Activated CD4-positive, alpha-beta T cell treated with anti-CD3 and anti-CD28 coated beads, Interleukin-2, amount 10 ng/mL, durations not matched to agents 24 days and 14 days (primary cell): Measurements from ENCODE around the gene RNF13. TPM values are rescaled to one million over a fixed set of nuclear protein-coding genes. Genes with fewer than 3 reads are reported as not detected.
"Not testable (repeated sequence)": the region's sequence is repeated elsewhere in the genome, so short reads cannot be mapped to it uniquely, and the experiment has no call there.

Experiments
- DNase-seq: peaks from one replicate; pipeline ENCODE4 v3.0.0; 2022
- H3K27ac Mint-ChIP-seq: one replicate; pipeline ENCODE4 v1.8.0; 2022; ENCODE audit warnings: mild to moderate bottlenecking, mixed read lengths
- H3K27me3 Mint-ChIP-seq: one replicate; pipeline ENCODE4 v1.8.0; 2022; ENCODE audit warnings: mixed read lengths
- H3K36me3 Mint-ChIP-seq: one replicate; pipeline ENCODE4 v1.8.0; 2022; ENCODE audit warnings: low read depth, mild to moderate bottlenecking, mixed read lengths
- H3K4me1 Mint-ChIP-seq: one replicate; pipeline ENCODE4 v1.8.0; 2021; ENCODE audit warnings: mixed read lengths
- H3K4me3 Mint-ChIP-seq: one replicate; pipeline ENCODE4 v1.8.0; 2022; ENCODE audit warnings: mild to moderate bottlenecking, moderate library complexity, mixed read lengths
- H3K9me3 Mint-ChIP-seq: one replicate; pipeline ENCODE4 v1.8.0; 2021; ENCODE audit warnings: mixed read lengths
- intact Hi-C: fragments of 100-400 bp; cut with micrococcal nuclease; formaldehyde crosslinking; loops from one replicate; pipeline ENCODE4 v1.15.1; 2023
- total RNA-seq: library from RNA; stranded (reverse); gene quantifications from 2 replicates; pipeline ENCODE4 v1.2.3, GENCODE V29; 2022

RNF13 gene
- total RNA-seq, 1 donor from 2014 or later: 36.7 TPM

GRCh38 chr3:149810846-149811245 is 2.2 kb upstream of the RNF13 start:
- Mint-ChIP-seq H3K36me3 (peaks cover 10% of the 10 kb centered on the region), H3K27ac (no peak overlapping the region), H3K9me3 (no peaks in the 10 kb centered on the region), H3K4me3 (no peak overlapping the region), H3K4me1 (peaks cover 25% of the 10 kb centered on the region), H3K27me3 (peaks cover 22% of the 10 kb centered on the region)
- intact Hi-C loops: loop anchor here (5.0 to 10.0 kb wide), 5 partner anchors 164 to 1276 kb away; partner anchors contain the start of genes HPS3, MED12L and PFN2
- DNase-seq: no peak

- H3K9me3 Mint-ChIP-seq: no peaks in the 10 kb centered on the region
- intact Hi-C loops: loop anchor here (1.0 to 10.0 kb wide), 7 partner anchors 60 to 1275 kb away; partner anchors contain the start of genes COMMD2, HPS3, MED12L and PFN2
- peak overlapping the region; percentile 97 for H3K4me3 Mint-ChIP-seq
- DNase-seq: no peak
- peaks cover 38% of the 10 kb centered on the region for H3K4me1 Mint-ChIP-seq
- H3K36me3 Mint-ChIP-seq: peaks cover 17% of the 10 kb centered on the region
- peaks cover 13% of the 10 kb centered on the region for H3K27me3 Mint-ChIP-seq
- peak overlapping the region; percentile 100 for H3K27ac Mint-ChIP-seq
Observed at GRCh38 chr3:149812165-149812605, 830 bp upstream of the RNF13 start.

GRCh38 chr3:149813367-149814281 is 609 bp downstream of the RNF13 start:
- peak overlapping the region; percentile 97 for H3K4me3 Mint-ChIP-seq
- H3K36me3 Mint-ChIP-seq: peaks cover 17% of the 10 kb centered on the region
- H3K4me1 Mint-ChIP-seq: peaks cover 44% of the 10 kb centered on the region
- intact Hi-C loops: loop anchor here (2.0 to 10.0 kb wide), 6 partner anchors 111 to 1274 kb away; partner anchors contain the start of genes HPS3, MED12L and PFN2
- H3K27ac Mint-ChIP-seq: peak overlapping the region; percentile 100
- peak; percentile 72 for DNase-seq
- H3K27me3 Mint-ChIP-seq: peaks cover 7% of the 10 kb centered on the region
- H3K9me3 Mint-ChIP-seq: no peaks in the 10 kb centered on the region

GRCh38 chr3:149815321-149815720 is 2.3 kb downstream of the RNF13 start:
- H3K27ac Mint-ChIP-seq: no peak overlapping the region
- peaks cover under 1% of the 10 kb centered on the region for H3K27me3 Mint-ChIP-seq
- intact Hi-C loops: loop anchor here (10.0 kb wide), 2 partner anchors 159 to 599 kb away; partner anchors contain the start of gene PFN2
- H3K4me1 Mint-ChIP-seq: peaks cover 49% of the 10 kb centered on the region
- peak overlapping the region; percentile 48 for H3K4me3 Mint-ChIP-seq
- DNase-seq: no peak
- H3K36me3 Mint-ChIP-seq: peaks cover 21% of the 10 kb centered on the region
- H3K9me3 Mint-ChIP-seq: no peaks in the 10 kb centered on the region

- Mint-ChIP-seq H3K4me1 (peaks cover 49% of the 10 kb centered on the region), H3K36me3 (peaks cover 21% of the 10 kb centered on the region), H3K4me3 (no peak overlapping the region), H3K27ac (no peak overlapping the region), H3K27me3 (no peaks in the 10 kb centered on the region), H3K9me3 (no peaks in the 10 kb centered on the region)
- no peak for DNase-seq
- intact Hi-C loops: loop anchor here (10.0 kb wide), 2 partner anchors 159 to 599 kb away; partner anchors contain the start of gene PFN2
Observed at GRCh38 chr3:149815728-149816127, 2.7 kb downstream of the RNF13 start.

GRCh38 chr3:149816311-149816710 is 3.3 kb downstream of the RNF13 start:
- H3K27ac Mint-ChIP-seq: no peak overlapping the region
- no peaks in the 10 kb centered on the region for H3K9me3 Mint-ChIP-seq
- H3K4me1 Mint-ChIP-seq: peaks cover 49% of the 10 kb centered on the region
- H3K4me3 Mint-ChIP-seq: no peak overlapping the region
- DNase-seq: no peak
- peaks cover 21% of the 10 kb centered on the region for H3K36me3 Mint-ChIP-seq
- intact Hi-C loops: loop anchor here (10.0 kb wide), 2 partner anchors 158 to 598 kb away; partner anchors contain the start of gene PFN2
- no peaks in the 10 kb centered on the region for H3K27me3 Mint-ChIP-seq

DNA sequence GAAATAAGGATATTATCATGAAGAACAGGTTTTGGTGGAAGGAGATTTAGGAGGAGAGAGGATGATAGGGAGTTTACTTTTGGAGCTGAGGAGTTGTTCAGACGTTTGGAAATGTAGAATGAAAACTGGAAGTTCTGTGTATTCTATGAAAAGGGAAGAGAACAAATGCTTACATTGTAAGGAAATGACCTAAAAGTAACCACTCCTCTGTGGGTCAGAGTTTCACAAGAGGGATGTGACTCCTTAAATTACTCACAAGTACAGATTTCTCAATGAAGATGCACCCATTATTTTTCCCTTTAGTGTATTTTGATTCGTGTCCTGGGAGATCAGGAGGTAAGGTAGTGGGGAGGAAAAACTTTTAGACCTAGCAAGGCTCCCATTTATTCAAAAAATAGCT is 4.0 kb downstream of the RNF13 start:
- Mint-ChIP-seq H3K27ac (no peak overlapping the region), H3K4me3 (peak overlapping the region; percentile 0)

GRCh38 chr3:149819432-149819831 is 6.4 kb downstream of the RNF13 start:
- Mint-ChIP-seq H3K36me3 (peaks cover 25% of the 10 kb centered on the region), H3K27me3 (no peaks in the 10 kb centered on the region), H3K9me3 (no peaks in the 10 kb centered on the region), H3K4me3 (no peak overlapping the region), H3K27ac (no peak overlapping the region), H3K4me1 (peaks cover 41% of the 10 kb centered on the region)
- no peak for DNase-seq
- intact Hi-C loops: loop anchor here (10.0 kb wide), 2 partner anchors 155 to 595 kb away; partner anchors contain the start of gene PFN2

More for the DNA sequence above, 4.0 kb downstream of the RNF13 start:
- DNase-seq: no peak
- Mint-ChIP-seq H3K36me3 (peaks cover 25% of the 10 kb centered on the region), H3K9me3 (no peaks in the 10 kb centered on the region), H3K27me3 (no peaks in the 10 kb centered on the region), H3K4me1 (peaks cover 49% of the 10 kb centered on the region)
- intact Hi-C loops: loop anchor here (10.0 kb wide), 2 partner anchors 158 to 598 kb away; partner anchors contain the start of gene PFN2

- intact Hi-C loops: no loop called here
- no peak for DNase-seq
- Mint-ChIP-seq H3K4me3 (no peak overlapping the region), H3K4me1 (peaks cover 34% of the 10 kb centered on the region), H3K27me3 (no peaks in the 10 kb centered on the region), H3K27ac (no peak overlapping the region), H3K36me3 (peaks cover 21% of the 10 kb centered on the region), H3K9me3 (no peaks in the 10 kb centered on the region)
Observed at GRCh38 chr3:149820183-149820582, 7.2 kb downstream of the RNF13 start.

- Mint-ChIP-seq H3K27ac (no peak overlapping the region), H3K4me1 (peaks cover 2% of the 10 kb centered on the region), H3K9me3 (peaks cover 3% of the 10 kb centered on the region), H3K4me3 (no peak overlapping the region), H3K36me3 (peaks cover 15% of the 10 kb centered on the region), H3K27me3 (no peaks in the 10 kb centered on the region)
- DNase-seq: no peak
- intact Hi-C loops: no loop called here
Observed at GRCh38 chr3:149826636-149827035, 13.6 kb downstream of the RNF13 start.

DNA sequence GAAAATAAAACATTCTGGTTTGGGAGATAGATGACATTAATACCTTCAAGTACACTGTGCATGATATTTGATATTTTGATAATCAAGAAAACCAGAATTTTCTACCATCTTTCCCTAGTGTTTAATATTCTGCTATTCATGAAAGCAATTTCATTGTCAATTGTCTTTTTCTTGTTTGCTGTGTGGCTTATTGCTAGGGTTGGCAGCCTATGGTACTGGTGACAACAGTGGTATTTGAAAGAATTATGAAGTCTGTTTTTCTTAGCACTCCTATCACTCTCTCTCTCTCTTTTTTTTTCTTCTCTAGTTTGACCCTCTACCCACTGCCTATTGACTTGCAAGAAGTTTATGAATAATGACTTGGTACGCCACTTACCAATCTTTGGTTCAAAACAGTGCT is 15.4 kb downstream of the RNF13 start:
- no peak for DNase-seq
- Mint-ChIP-seq H3K36me3 (peaks cover 21% of the 10 kb centered on the region), H3K4me3 (no peak overlapping the region), H3K27ac (no peak overlapping the region), H3K4me1 (peaks cover 2% of the 10 kb centered on the region), H3K9me3 (peaks cover 5% of the 10 kb centered on the region), H3K27me3 (no peaks in the 10 kb centered on the region)
- intact Hi-C loops: no loop called here

DNA sequence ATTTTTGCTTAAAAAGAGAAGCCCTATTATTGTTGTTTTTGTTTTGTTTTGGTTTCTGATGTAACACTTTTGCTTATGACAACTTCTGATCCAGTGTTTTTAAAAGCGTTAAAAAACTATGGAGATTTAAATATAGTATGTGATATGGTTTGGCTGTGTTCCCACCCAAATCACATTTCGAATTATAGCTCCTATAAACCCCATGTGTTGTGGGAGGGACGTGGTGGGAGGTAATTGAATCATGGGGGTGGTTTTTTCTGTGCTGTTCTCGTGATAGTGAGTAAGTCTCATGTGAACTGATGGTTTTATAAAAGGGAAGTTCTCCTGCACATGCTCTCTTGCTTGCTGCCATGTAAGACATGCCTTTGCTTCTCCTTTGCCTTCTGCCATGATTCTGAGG is 16.6 kb downstream of the RNF13 start:
- H3K27me3 Mint-ChIP-seq, DNase-seq, H3K27ac Mint-ChIP-seq, H3K4me3 Mint-ChIP-seq, H3K4me1 Mint-ChIP-seq, intact Hi-C loops, H3K9me3 Mint-ChIP-seq: not testable (repeated sequence)
- H3K36me3 Mint-ChIP-seq: peaks cover 24% of the 10 kb centered on the region

DNA sequence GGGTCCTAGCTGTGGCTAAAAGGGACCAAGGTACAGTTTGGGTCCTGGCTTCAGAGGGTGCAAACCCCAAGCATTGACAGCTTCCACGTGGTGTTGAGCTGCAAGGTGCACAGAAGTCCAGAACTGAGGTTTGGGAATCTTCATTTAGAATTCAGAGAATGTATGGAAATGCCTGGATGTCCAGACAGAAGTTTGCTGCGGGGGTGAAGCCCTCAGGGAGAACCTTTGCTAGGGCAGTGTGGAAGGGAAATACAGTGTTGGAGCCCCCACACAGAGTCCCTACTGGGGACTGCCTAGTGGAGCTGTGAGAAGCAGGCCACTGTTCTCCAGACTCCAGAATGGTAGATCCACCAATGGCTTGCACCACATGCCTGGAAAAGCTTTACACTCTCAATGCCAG is 17.9 kb downstream of the RNF13 start:
- intact Hi-C loops: no loop called here
- Mint-ChIP-seq H3K4me1 (no peaks in the 10 kb centered on the region), H3K27ac (no peak overlapping the region), H3K36me3 (peaks cover 31% of the 10 kb centered on the region), H3K27me3 (no peaks in the 10 kb centered on the region), H3K4me3 (no peak overlapping the region), H3K9me3 (peaks cover 11% of the 10 kb centered on the region)
- DNase-seq: no peak

GRCh38 chr3:149831321-149831720 is 18.3 kb downstream of the RNF13 start:
- Mint-ChIP-seq H3K4me3 (no peak overlapping the region), H3K9me3 (peaks cover 11% of the 10 kb centered on the region), H3K27ac (no peak overlapping the region), H3K4me1 (no peaks in the 10 kb centered on the region), H3K36me3 (peaks cover 33% of the 10 kb centered on the region), H3K27me3 (no peaks in the 10 kb centered on the region)
- DNase-seq: no peak
- intact Hi-C loops: no loop called here
